HCT116 (cell line): ENCODE results near the gene LMTK3. TPM values are rescaled to one million over a fixed set of nuclear protein-coding genes. Genes with fewer than 3 reads are reported as not detected.

ENCODE experiments used
- ATAC-seq: fragments of 200-7000 bp; cut with Tn5 transposase; 2 replicates; pipeline ENCODE4 v1.9.1; 2020; ENCODE audit warnings: mild to moderate bottlenecking, moderate library complexity
- BruUV-seq: library from RNA; stranded (reverse); fragments of 400-500 nt; replicated peaks from 2 replicates; lab custom pipeline; 2021; lab: Mats Ljungman, UMichigan
- CTCF ChIA-PET: fragments of 300-600 bp; sonication (Branson Sonifier 250); formaldehyde crosslinking; loops from one replicate; lab custom pipeline; 2021; ENCODE audit warnings: antibody characterized with exemption; lab: Charles Lee
- POLR2A ChIA-PET: fragments of 300-600, 350-600 bp; sonication (Branson Sonifier 250); formaldehyde crosslinking; loops from one replicate; lab custom pipeline; 2021; ENCODE audit warnings: antibody characterized with exemption; lab: Charles Lee
- RAD21 ChIA-PET, 2 experiments: fragments of 300-600 bp; sonication (Branson Sonifier 250); formaldehyde crosslinking; loops; one replicate each; lab custom pipeline; 2023; ENCODE audit warnings: low total read pairs in 2 of 2; ENCODE audit not compliant: uncharacterized antibody in 2 of 2, unreplicated experiment in 2 of 2, low non-redundant PET in 1 of 2; lab: Charles Lee
- DNase-seq: peaks from one replicate; pipeline ENCODE4 v3.0.0-alpha.2; 2010; ENCODE audit warnings: low read depth, low spot score
- H2AFZ ChIP-seq: fragments of 200-600 bp; shearing (Covaris generic), sonication (generic); 2 replicates; pipeline ENCODE4 v1.6.1; 2017; ENCODE audit warnings: low read depth, mixed run types, mixed read lengths, antibody characterized with exemption, low read length; ENCODE audit not compliant: poor library complexity, severe bottlenecking
- H3K27ac ChIP-seq: 2 replicates; pipeline ENCODE4 v1.5.1; 2012; ENCODE audit warnings: low read depth, low read length
- H3K27me3 ChIP-seq: fragments of 200-600 bp; sonication (generic); 2 replicates; pipeline ENCODE4 v1.6.1; 2016; ENCODE audit warnings: mixed run types, low read length, mixed read lengths; ENCODE audit not compliant: insufficient read depth
- H3K36me3 ChIP-seq, 2 experiments: fragments of 200-500 bp in 1 of 2; fragments of 200-600 bp in 1 of 2; sonication (Bioruptor generic) in 1 of 2; sonication (generic) in 1 of 2; 2 replicates each; pipeline versions ENCODE4 v1.5.1 to v1.6.1; 2014 to 2016; ENCODE audit warnings: low read length in 2 of 2, inconsistent platforms in 1 of 2, mixed read lengths in 1 of 2, mixed run types in 1 of 2; ENCODE audit not compliant: insufficient read depth in 2 of 2, control insufficient read depth in 1 of 2
- H3K4me1 ChIP-seq, 2 experiments: fragments of 200-600 bp in 1 of 2; sonication (generic) in 1 of 2; 2 replicates each; pipeline versions ENCODE4 v1.5.1 to v1.6.1; 2012 to 2017; ENCODE audit warnings: low read length in 2 of 2, inconsistent platforms in 1 of 2, mild to moderate bottlenecking in 1 of 2, mixed read lengths in 1 of 2, mixed run types in 1 of 2, moderate library complexity in 1 of 2; ENCODE audit not compliant: insufficient read depth in 2 of 2, control insufficient read depth in 1 of 2
- H3K4me2 ChIP-seq: fragments of 200-600 bp; sonication (generic); 2 replicates; pipeline ENCODE4 v1.6.1; 2017; ENCODE audit warnings: mixed run types, low read length, mixed read lengths
- H3K4me3 ChIP-seq, 2 experiments: fragments of 200-600 bp in 1 of 2; sonication (generic) in 1 of 2; replicated peaks in 1 of 2; 2 replicates each; pipeline ENCODE4 v1.5.1; 2011 to 2016; ENCODE audit warnings: low read length in 2 of 2, control low read depth in 1 of 2, low read depth in 1 of 2, mild to moderate bottlenecking in 1 of 2, mixed read lengths in 1 of 2, mixed run types in 1 of 2
- H3K79me2 ChIP-seq: fragments of 200-600 bp; sonication (generic); 2 replicates; pipeline ENCODE4 v1.6.1; 2017; ENCODE audit warnings: mild to moderate bottlenecking, mixed run types, low read length, moderate library complexity, mixed read lengths; ENCODE audit not compliant: insufficient read depth
- H3K9ac ChIP-seq: fragments of 200-600 bp; sonication (generic); 2 replicates; pipeline ENCODE4 v1.6.1; 2016; ENCODE audit warnings: low read length, mixed read lengths
- H3K9me2 ChIP-seq: fragments of 200-600 bp; sonication (generic), shearing (Covaris generic); 2 replicates; pipeline ENCODE4 v1.6.1; 2017; ENCODE audit warnings: mixed run types, mild to moderate bottlenecking, moderate library complexity; ENCODE audit not compliant: insufficient read depth
- H3K9me3 ChIP-seq, 2 experiments: fragments of 200-500 bp in 1 of 2; fragments of 200-600 bp in 1 of 2; sonication (Bioruptor generic) in 1 of 2; sonication (generic) in 1 of 2; 2 replicates each; pipeline ENCODE4 v1.6.1; 2014 to 2017; ENCODE audit warnings: low read length in 2 of 2, mixed read lengths in 2 of 2, inconsistent platforms in 1 of 2, low read depth in 1 of 2, mild to moderate bottlenecking in 1 of 2, mixed run types in 1 of 2, moderate library complexity in 1 of 2; ENCODE audit not compliant: control insufficient read depth in 1 of 2, insufficient read depth in 1 of 2
- H4K20me1 ChIP-seq: fragments of 200-600 bp; sonication (generic), shearing (Covaris generic); 2 replicates; pipeline ENCODE4 v1.6.1; 2017; ENCODE audit warnings: mixed run types, mild to moderate bottlenecking, moderate library complexity; ENCODE audit not compliant: insufficient read depth
- CTCF ChIP-seq, 3 experiments: fragments of 200-600 bp in 1 of 3; sonication (generic) in 1 of 3; IDR thresholded peaks in 2 of 3; conservative IDR thresholded peaks in 1 of 3; 2 replicates each; pipeline ENCODE4 v1.5.1; 2012 to 2017; ENCODE audit warnings: low read depth in 2 of 3, low read length in 2 of 3, antibody characterized with exemption in 1 of 3, borderline replicate concordance in 1 of 3, control low read depth in 1 of 3, mild to moderate bottlenecking in 1 of 3, mixed read lengths in 1 of 3, mixed run types in 1 of 3, moderate library complexity in 1 of 3; ENCODE audit not compliant: insufficient read depth in 1 of 3
- EZH2 ChIP-seq: fragments of 200-600 bp; sonication (generic); IDR thresholded peaks from 2 replicates; pipeline ENCODE4 v1.6.1; 2017; ENCODE audit warnings: antibody characterized with exemption, mixed run types
- EZH2phosphoT487 ChIP-seq: fragments of 200-600 bp; IDR thresholded peaks from 2 replicates; pipeline ENCODE4 v1.6.1; 2018; ENCODE audit warnings: antibody characterized with exemption, borderline replicate concordance
- JUND ChIP-seq: IDR thresholded peaks from 2 replicates; pipeline ENCODE4 v1.6.1; 2012
- SP1 ChIP-seq: IDR thresholded peaks from 2 replicates; pipeline ENCODE4 v1.6.1; 2012; ENCODE audit warnings: low read depth
- SRF ChIP-seq: IDR thresholded peaks from 2 replicates; pipeline ENCODE4 v1.6.1; 2012; ENCODE audit warnings: low read depth
- TCF7L2 ChIP-seq: IDR thresholded peaks from 2 replicates; pipeline ENCODE4 v1.7.0; 2011; ENCODE audit warnings: borderline replicate concordance, inconsistent platforms; ENCODE audit not compliant: insufficient read depth, insufficient read length; ENCODE audit errors: extremely low read depth
- ZFX ChIP-seq: fragments of 450-650 bp; IDR thresholded peaks from 2 replicates; pipeline ENCODE4 v1.6.1; 2017
- intact Hi-C: fragments of 100-400 bp; cut with micrococcal nuclease; formaldehyde crosslinking; loops from 2 replicates; pipeline ENCODE4 v1.10.0; 2022
- total RNA-seq: library from RNA; stranded (reverse); gene quantifications from one replicate; pipeline ENCODE4 v1.2.1, GENCODE V29; 2021; ENCODE audit not compliant: unreplicated experiment

The LMTK3 gene
- total RNA-seq, 1 experiment from 2014 or later: 19.9 TPM

GRCh38 chr19:48530066-48530720 lies 18.6 kb upstream of the LMTK3 start:
- ATAC-seq (no peak), DNase-seq (no peak)
- RAD21 ChIA-PET: no interaction called here
- no TSS peak for BruUV-seq
- no peak overlapping the region for H2AFZ ChIP-seq
- no peaks in the 10 kb centered on the region for H3K27me3 ChIP-seq
- H3K4me2 ChIP-seq: no peak overlapping the region
- POLR2A ChIA-PET: no interaction called here
- intact Hi-C loops: no loop called here
- H3K27ac ChIP-seq: no peak overlapping the region
- H3K9me2 ChIP-seq: no peaks in the 10 kb centered on the region
- H3K9me3 ChIP-seq: peaks cover 0 to 9% of the 10 kb centered on the region in 2 experiments; a peak in 1 of 4 replicates
- CTCF ChIA-PET: interaction anchor here (1.2 kb wide), 1 partner anchor 24 kb away, joined by 3 read pairs; no protein-coding TSS in a partner anchor
- H4K20me1 ChIP-seq: no peaks in the 10 kb centered on the region
- no peaks in the 10 kb centered on the region for H3K36me3 ChIP-seq
- no peak overlapping the region for H3K4me3 ChIP-seq
- no peaks in the 10 kb centered on the region for H3K79me2 ChIP-seq
- H3K9ac ChIP-seq: no peak overlapping the region
- H3K4me1 ChIP-seq: no peaks in the 10 kb centered on the region
- no peak for TF ChIP-seq SP1
- no peak for TF ChIP-seq EZH2
- TF ChIP-seq EZH2phosphoT487: no peak
- TF ChIP-seq SRF: no peak
- no peak for TF ChIP-seq ZFX
- no peak for TF ChIP-seq CTCF (IDR thresholded peaks at IDR 0.05 in 2 of 3, conservative IDR thresholded peaks at IDR 0.05 in 1 of 3; ENCODE audit: borderline replicate concordance in 1 of 3, insufficient read depth in 1 of 3, low read depth in 2 of 3, low read length in 2 of 3)
- no peak for TF ChIP-seq JUND
- no peak for TF ChIP-seq TCF7L2
- TF ChIP-seq, all 23 proteins: peak for 0
